ENCODE results near the gene SPAG17. TPM values are rescaled to one million over a fixed set of nuclear protein-coding genes. Genes with fewer than 3 reads are reported as not detected.

Gene SPAG17
- total RNA-seq, 1 experiment from 2014 or later, result not detected

- no peaks in the 10 kb centered on the region for H3K36me3 ChIP-seq (ENCODE audit: control insufficient read depth in 1 of 2, insufficient read depth in 2 of 2, low read length in 2 of 2)
- intact Hi-C loops (cut with micrococcal nuclease), result no loop called here
- no peaks in the 10 kb centered on the region for H3K79me2 ChIP-seq (ENCODE audit: insufficient read depth, low read length)
- ChIA-PET RAD21 (ENCODE audit: low non-redundant PET in 1 of 2, low total read pairs in 2 of 2, uncharacterized antibody in 2 of 2, unreplicated experiment in 2 of 2) (no interaction called here), CTCF (no interaction called here), POLR2A (no interaction called here)
- no peak overlapping the region for H2AFZ ChIP-seq (ENCODE audit: low read depth, low read length, poor library complexity, severe bottlenecking)
- no peaks in the 10 kb centered on the region for H3K9me3 ChIP-seq (ENCODE audit: control insufficient read depth in 1 of 2, insufficient read depth in 1 of 2, low read depth in 1 of 2, low read length in 2 of 2)
- DNase-seq (ENCODE audit: low read depth, low spot score) (no peak), ATAC-seq (no peak)
- no peaks in the 10 kb centered on the region for H3K27me3 ChIP-seq (ENCODE audit: insufficient read depth, low read length)
- H4K20me1 ChIP-seq (ENCODE audit: insufficient read depth), result no peaks in the 10 kb centered on the region
- no peak overlapping the region for H3K4me3 ChIP-seq (replicated peaks in 1 of 2; ENCODE audit: low read depth in 1 of 2, low read length in 2 of 2)
- no peaks in the 10 kb centered on the region for H3K9me2 ChIP-seq (ENCODE audit: insufficient read depth)
- BruUV-seq (replicated peaks), result no TSS peak
- no peak overlapping the region for H3K27ac ChIP-seq (ENCODE audit: low read depth, low read length)
- no peak overlapping the region for H3K9ac ChIP-seq (ENCODE audit: low read length)
- H3K4me1 ChIP-seq (ENCODE audit: control insufficient read depth in 1 of 2, insufficient read depth in 2 of 2, low read length in 2 of 2), result no peaks in the 10 kb centered on the region
- TF ChIP-seq EZH2 (IDR thresholded peaks at IDR 0.05), result no peak
- no peak for TF ChIP-seq REST (IDR thresholded peaks at IDR 0.05; ENCODE audit: low read depth)
- no peak for TF ChIP-seq ATF3 (IDR thresholded peaks at IDR 0.05)
- no peak for TF ChIP-seq SP1 (IDR thresholded peaks at IDR 0.05; ENCODE audit: low read depth)
- no peak for TF ChIP-seq EZH2phosphoT487 (IDR thresholded peaks at IDR 0.05; ENCODE audit: borderline replicate concordance)
- TF ChIP-seq ELF1 (IDR thresholded peaks at IDR 0.05; ENCODE audit: borderline replicate concordance, low read depth), result no peak
- no peak for TF ChIP-seq POLR2A (IDR thresholded peaks at IDR 0.05; ENCODE audit: borderline replicate concordance, extremely low read depth, insufficient read depth, insufficient read length)
- no peak for TF ChIP-seq MAX (IDR thresholded peaks at IDR 0.05)
- TF ChIP-seq JUND (IDR thresholded peaks at IDR 0.05), result no peak
- TF ChIP-seq CTCF (IDR thresholded peaks at IDR 0.05 in 2 of 3, conservative IDR thresholded peaks at IDR 0.05 in 1 of 3; ENCODE audit: borderline replicate concordance in 1 of 3, insufficient read depth in 1 of 3, low read depth in 2 of 3, low read length in 2 of 3), result no peak
- TF ChIP-seq SRF (IDR thresholded peaks at IDR 0.05; ENCODE audit: low read depth), result no peak
- TF ChIP-seq ZNF274 (IDR thresholded peaks at IDR 0.05; ENCODE audit: low read depth, low read length), result no peak
- no peak for TF ChIP-seq SIN3A (IDR thresholded peaks at IDR 0.05; ENCODE audit: low read depth)
- no peak for TF ChIP-seq POLR2AphosphoS5 (IDR thresholded peaks at IDR 0.05; ENCODE audit: low read depth, low read length)
- no peak for TF ChIP-seq RAD21 (IDR thresholded peaks at IDR 0.05; ENCODE audit: low read depth)
- TF ChIP-seq ZFX (IDR thresholded peaks at IDR 0.05), result no peak
- TF ChIP-seq TCF7L2 (IDR thresholded peaks at IDR 0.05; ENCODE audit: borderline replicate concordance, extremely low read depth, insufficient read depth, insufficient read length), result no peak
- no peak overlapping the region for H3K4me2 ChIP-seq (ENCODE audit: low read length)
Observed at GRCh38 chr1:118186026-118186425, 998 bp upstream of the SPAG17 start.

Data from HCT116 (cell line).